Esophagus muscularis mucosa (tissue), 3 donors: ENCODE measurements around the gene PTPRU.

Source experiments
- POLR2A ChIP-seq: fragments of 450-650 bp; IDR thresholded peaks from one replicate; pipeline ENCODE4 v1.6.1; 2017; ENCODE audit warnings: antibody characterized with exemption, moderate library complexity, mild to moderate bottlenecking, low read depth
- POLR2AphosphoS5 ChIP-seq, 2 donors: sonication (generic); formaldehyde crosslinking; IDR thresholded peaks; one replicate each; pipeline ENCODE4 v1.6.1; 2017; ENCODE audit warnings: antibody characterized with exemption in 2 of 2
- TF ChIP-seq, protein P1 (sequence below), 3 experiments: fragments of 200-600 bp in 2 of 3; fragments of 450-650 bp in 1 of 3; sonication (generic) in 2 of 3; IDR thresholded peaks; one replicate each; pipeline ENCODE4 v1.5.1; 2017 to 2019; ENCODE audit warnings: antibody characterized with exemption in 3 of 3, mild to moderate bottlenecking in 2 of 3, moderate library complexity in 1 of 3

- TF ChIP-seq, protein P1, sequence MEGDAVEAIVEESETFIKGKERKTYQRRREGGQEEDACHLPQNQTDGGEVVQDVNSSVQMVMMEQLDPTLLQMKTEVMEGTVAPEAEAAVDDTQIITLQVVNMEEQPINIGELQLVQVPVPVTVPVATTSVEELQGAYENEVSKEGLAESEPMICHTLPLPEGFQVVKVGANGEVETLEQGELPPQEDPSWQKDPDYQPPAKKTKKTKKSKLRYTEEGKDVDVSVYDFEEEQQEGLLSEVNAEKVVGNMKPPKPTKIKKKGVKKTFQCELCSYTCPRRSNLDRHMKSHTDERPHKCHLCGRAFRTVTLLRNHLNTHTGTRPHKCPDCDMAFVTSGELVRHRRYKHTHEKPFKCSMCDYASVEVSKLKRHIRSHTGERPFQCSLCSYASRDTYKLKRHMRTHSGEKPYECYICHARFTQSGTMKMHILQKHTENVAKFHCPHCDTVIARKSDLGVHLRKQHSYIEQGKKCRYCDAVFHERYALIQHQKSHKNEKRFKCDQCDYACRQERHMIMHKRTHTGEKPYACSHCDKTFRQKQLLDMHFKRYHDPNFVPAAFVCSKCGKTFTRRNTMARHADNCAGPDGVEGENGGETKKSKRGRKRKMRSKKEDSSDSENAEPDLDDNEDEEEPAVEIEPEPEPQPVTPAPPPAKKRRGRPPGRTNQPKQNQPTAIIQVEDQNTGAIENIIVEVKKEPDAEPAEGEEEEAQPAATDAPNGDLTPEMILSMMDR (IDR thresholded peaks at IDR 0.05) = no peak
- no peak for TF ChIP-seq POLR2A
- no peak for TF ChIP-seq POLR2AphosphoS5 (IDR thresholded peaks at IDR 0.05)
Measured at GRCh38 chr1:29349871-29350491, 113.7 kb downstream of the PTPRU start.
